Measurements from ENCODE around the gene SCAF4. TPM values are rescaled to one million over a fixed set of nuclear protein-coding genes. Genes with fewer than 3 reads are reported as not detected.

SCAF4 gene
- total and polyA plus RNA-seq, 9 donors = 5.8 to 28.1 (median 23.8) TPM

- no peaks in the 10 kb centered on the region for H3K27me3 ChIP-seq (ENCODE audit: control insufficient read depth, insufficient read depth, low read length)
- no peaks in the 10 kb centered on the region for H3K4me1 ChIP-seq (ENCODE audit: control insufficient read depth, insufficient read depth, low read length)
- DNase-seq = no peak
- no peak overlapping the region for H3K4me3 ChIP-seq (ENCODE audit: low read length)
- no peaks in the 10 kb centered on the region for H3K36me3 ChIP-seq (ENCODE audit: control insufficient read depth, insufficient read depth, low read length)
- 83% methylated on average over 1 of the region's 5 CpGs for WGBS (ENCODE audit: insufficient coverage)
- no peak overlapping the region for H3K27ac ChIP-seq (ENCODE audit: low read length)
- no peaks in the 10 kb centered on the region for H3K9me3 ChIP-seq (replicated peaks; ENCODE audit: control insufficient read depth, low read depth, low read length)
Measured at GRCh38 chr21:31714741-31715365, 17.1 kb downstream of the SCAF4 start.

GRCh38 chr21:31713973-31714740, 17.8 kb downstream of the SCAF4 start:
- no peak for DNase-seq
- Histone ChIP-seq H3K4me1 (ENCODE audit: control insufficient read depth, insufficient read depth, low read length) (no peaks in the 10 kb centered on the region), H3K9me3 (replicated peaks; ENCODE audit: control insufficient read depth, low read depth, low read length) (no peaks in the 10 kb centered on the region), H3K27me3 (ENCODE audit: control insufficient read depth, insufficient read depth, low read length) (no peaks in the 10 kb centered on the region), H3K36me3 (ENCODE audit: control insufficient read depth, insufficient read depth, low read length) (no peaks in the 10 kb centered on the region), H3K27ac (ENCODE audit: low read length) (no peak overlapping the region), H3K4me3 (ENCODE audit: low read length) (no peak overlapping the region)
- WGBS (ENCODE audit: insufficient coverage) = no CpG with 5 or more reads among the region's 5 CpGs

- Histone ChIP-seq H3K27me3 (ENCODE audit: control insufficient read depth, insufficient read depth, low read length) (no peaks in the 10 kb centered on the region), H3K9me3 (replicated peaks; ENCODE audit: control insufficient read depth, low read depth, low read length) (no peaks in the 10 kb centered on the region), H3K36me3 (ENCODE audit: control insufficient read depth, insufficient read depth, low read length) (no peaks in the 10 kb centered on the region), H3K4me1 (ENCODE audit: control insufficient read depth, insufficient read depth, low read length) (no peaks in the 10 kb centered on the region), H3K27ac (ENCODE audit: low read length) (no peak overlapping the region), H3K4me3 (ENCODE audit: low read length) (no peak overlapping the region)
- WGBS (ENCODE audit: insufficient coverage) = no CpG with 5 or more reads among the region's 3 CpGs
- no peak for DNase-seq
Measured at GRCh38 chr21:31713115-31713514, 18.8 kb downstream of the SCAF4 start.

GRCh38 chr21:31711745-31712285, 20.1 kb downstream of the SCAF4 start:
- no peaks in the 10 kb centered on the region for H3K4me1 ChIP-seq (ENCODE audit: control insufficient read depth, insufficient read depth, low read length)
- no CpG with 5 or more reads among the region's 1 CpG for WGBS (ENCODE audit: insufficient coverage)
- H3K27me3 ChIP-seq (ENCODE audit: control insufficient read depth, insufficient read depth, low read length) = no peaks in the 10 kb centered on the region
- no peak overlapping the region for H3K4me3 ChIP-seq (ENCODE audit: low read length)
- no peak overlapping the region for H3K27ac ChIP-seq (ENCODE audit: low read length)
- H3K9me3 ChIP-seq (replicated peaks; ENCODE audit: control insufficient read depth, low read depth, low read length) = no peaks in the 10 kb centered on the region
- no peak for DNase-seq
- no peaks in the 10 kb centered on the region for H3K36me3 ChIP-seq (ENCODE audit: control insufficient read depth, insufficient read depth, low read length)

GRCh38 chr21:31711326-31711725, 20.6 kb downstream of the SCAF4 start:
- DNase-seq = no peak
- Histone ChIP-seq H3K4me1 (ENCODE audit: control insufficient read depth, insufficient read depth, low read length) (no peaks in the 10 kb centered on the region), H3K9me3 (replicated peaks; ENCODE audit: control insufficient read depth, low read depth, low read length) (no peaks in the 10 kb centered on the region), H3K27me3 (ENCODE audit: control insufficient read depth, insufficient read depth, low read length) (no peaks in the 10 kb centered on the region), H3K36me3 (ENCODE audit: control insufficient read depth, insufficient read depth, low read length) (no peaks in the 10 kb centered on the region), H3K4me3 (ENCODE audit: low read length) (no peak overlapping the region), H3K27ac (ENCODE audit: low read length) (no peak overlapping the region)
- WGBS (ENCODE audit: insufficient coverage) = no CpG with 5 or more reads among the region's 1 CpG

- Histone ChIP-seq H3K9me3 (replicated peaks; ENCODE audit: control insufficient read depth, low read depth, low read length) (no peaks in the 10 kb centered on the region), H3K27me3 (ENCODE audit: control insufficient read depth, insufficient read depth, low read length) (no peaks in the 10 kb centered on the region), H3K27ac (ENCODE audit: low read length) (no peak overlapping the region), H3K4me1 (ENCODE audit: control insufficient read depth, insufficient read depth, low read length) (no peaks in the 10 kb centered on the region), H3K4me3 (ENCODE audit: low read length) (no peak overlapping the region), H3K36me3 (ENCODE audit: control insufficient read depth, insufficient read depth, low read length) (peaks cover 2% of the 10 kb centered on the region)
- no CpG with 5 or more reads among the region's 1 CpG for WGBS (ENCODE audit: insufficient coverage)
- DNase-seq = no peak
Measured at GRCh38 chr21:31710586-31710985, 21.3 kb downstream of the SCAF4 start.

- no peak overlapping the region for H3K4me3 ChIP-seq (ENCODE audit: low read length)
- H3K27ac ChIP-seq (ENCODE audit: low read length) = no peak overlapping the region
- no peaks in the 10 kb centered on the region for H3K27me3 ChIP-seq (ENCODE audit: control insufficient read depth, insufficient read depth, low read length)
- H3K36me3 ChIP-seq (ENCODE audit: control insufficient read depth, insufficient read depth, low read length) = peaks cover 2% of the 10 kb centered on the region
- WGBS (ENCODE audit: insufficient coverage) = no CpG with 5 or more reads among the region's 1 CpG
- H3K4me1 ChIP-seq (ENCODE audit: control insufficient read depth, insufficient read depth, low read length) = no peaks in the 10 kb centered on the region
- DNase-seq = no peak
- no peaks in the 10 kb centered on the region for H3K9me3 ChIP-seq (replicated peaks; ENCODE audit: control insufficient read depth, low read depth, low read length)
Measured at GRCh38 chr21:31708541-31708940, 23.4 kb downstream of the SCAF4 start.

GRCh38 chr21:31707499-31707898, 24.4 kb downstream of the SCAF4 start:
- H3K4me3 ChIP-seq (ENCODE audit: low read length) = no peak overlapping the region
- DNase-seq = no peak
- H3K27ac ChIP-seq (ENCODE audit: low read length) = no peak overlapping the region
- H3K36me3 ChIP-seq (ENCODE audit: control insufficient read depth, insufficient read depth, low read length) = peaks cover 2% of the 10 kb centered on the region
- H3K9me3 ChIP-seq (replicated peaks; ENCODE audit: control insufficient read depth, low read depth, low read length) = no peaks in the 10 kb centered on the region
- H3K4me1 ChIP-seq (ENCODE audit: control insufficient read depth, insufficient read depth, low read length) = no peaks in the 10 kb centered on the region
- H3K27me3 ChIP-seq (ENCODE audit: control insufficient read depth, insufficient read depth, low read length) = no peaks in the 10 kb centered on the region

GRCh38 chr21:31706562-31706961, 25.4 kb downstream of the SCAF4 start:
- 94% methylated on average over 2 of the region's 3 CpGs for WGBS (ENCODE audit: insufficient coverage)
- Histone ChIP-seq H3K4me1 (ENCODE audit: control insufficient read depth, insufficient read depth, low read length) (no peaks in the 10 kb centered on the region), H3K36me3 (ENCODE audit: control insufficient read depth, insufficient read depth, low read length) (peaks cover 4% of the 10 kb centered on the region), H3K9me3 (replicated peaks; ENCODE audit: control insufficient read depth, low read depth, low read length) (no peaks in the 10 kb centered on the region), H3K27ac (ENCODE audit: low read length) (no peak overlapping the region), H3K27me3 (ENCODE audit: control insufficient read depth, insufficient read depth, low read length) (no peaks in the 10 kb centered on the region), H3K4me3 (ENCODE audit: low read length) (no peak overlapping the region)
- DNase-seq = no peak

GRCh38 chr21:31700040-31700439, 31.9 kb downstream of the SCAF4 start:
- WGBS (ENCODE audit: insufficient coverage) = 100% methylated on average over 2 of the region's 3 CpGs
- DNase-seq = no peak
- no peak overlapping the region for H3K27ac ChIP-seq (ENCODE audit: low read length)
- H3K9me3 ChIP-seq (replicated peaks; ENCODE audit: control insufficient read depth, low read depth, low read length) = no peaks in the 10 kb centered on the region
- H3K4me1 ChIP-seq (ENCODE audit: control insufficient read depth, insufficient read depth, low read length) = no peaks in the 10 kb centered on the region
- no peaks in the 10 kb centered on the region for H3K27me3 ChIP-seq (ENCODE audit: control insufficient read depth, insufficient read depth, low read length)
- H3K36me3 ChIP-seq (ENCODE audit: control insufficient read depth, insufficient read depth, low read length) = peaks cover 27% of the 10 kb centered on the region
- no peak overlapping the region for H3K4me3 ChIP-seq (ENCODE audit: low read length)

Data from muscle of leg (tissue), 11 donors.